Muscle layer of duodenum (tissue), 2 donors: ENCODE results near the gene E2F3.

Experiments used
- H3K27ac ChIP-seq: one replicate; pipeline ENCODE4 v1.7.0; 2013; ENCODE audit warnings: mild to moderate bottlenecking, low read length
- H3K27me3 ChIP-seq: one replicate; pipeline ENCODE4 v1.7.0; 2013; ENCODE audit warnings: low read depth, mild to moderate bottlenecking, control low read depth, low read length
- H3K36me3 ChIP-seq, 2 donors: one replicate each; pipeline ENCODE4 v1.7.0; 2013; ENCODE audit warnings: low read length in 2 of 2, control low read depth in 1 of 2, mild to moderate bottlenecking in 1 of 2; ENCODE audit not compliant: insufficient read depth in 2 of 2, control insufficient read depth in 1 of 2
- H3K4me1 ChIP-seq, 2 donors: one replicate each; pipeline ENCODE4 v1.7.0; 2013; ENCODE audit warnings: low read length in 2 of 2, mild to moderate bottlenecking in 2 of 2, control low read depth in 1 of 2, moderate library complexity in 1 of 2; ENCODE audit not compliant: insufficient read depth in 2 of 2, control insufficient read depth in 1 of 2
- H3K4me3 ChIP-seq, 2 donors: one replicate each; pipeline ENCODE4 v1.7.0; 2013; ENCODE audit warnings: low read length in 2 of 2, low read depth in 1 of 2, mild to moderate bottlenecking in 1 of 2
- H3K9me3 ChIP-seq, 2 donors: one replicate each; pipeline ENCODE4 v1.7.0; 2013; ENCODE audit warnings: low read length in 2 of 2, control low read depth in 1 of 2, mild to moderate bottlenecking in 1 of 2; ENCODE audit not compliant: control insufficient read depth in 1 of 2
- donor health status: healthy.

The E2F3 gene

DNA sequence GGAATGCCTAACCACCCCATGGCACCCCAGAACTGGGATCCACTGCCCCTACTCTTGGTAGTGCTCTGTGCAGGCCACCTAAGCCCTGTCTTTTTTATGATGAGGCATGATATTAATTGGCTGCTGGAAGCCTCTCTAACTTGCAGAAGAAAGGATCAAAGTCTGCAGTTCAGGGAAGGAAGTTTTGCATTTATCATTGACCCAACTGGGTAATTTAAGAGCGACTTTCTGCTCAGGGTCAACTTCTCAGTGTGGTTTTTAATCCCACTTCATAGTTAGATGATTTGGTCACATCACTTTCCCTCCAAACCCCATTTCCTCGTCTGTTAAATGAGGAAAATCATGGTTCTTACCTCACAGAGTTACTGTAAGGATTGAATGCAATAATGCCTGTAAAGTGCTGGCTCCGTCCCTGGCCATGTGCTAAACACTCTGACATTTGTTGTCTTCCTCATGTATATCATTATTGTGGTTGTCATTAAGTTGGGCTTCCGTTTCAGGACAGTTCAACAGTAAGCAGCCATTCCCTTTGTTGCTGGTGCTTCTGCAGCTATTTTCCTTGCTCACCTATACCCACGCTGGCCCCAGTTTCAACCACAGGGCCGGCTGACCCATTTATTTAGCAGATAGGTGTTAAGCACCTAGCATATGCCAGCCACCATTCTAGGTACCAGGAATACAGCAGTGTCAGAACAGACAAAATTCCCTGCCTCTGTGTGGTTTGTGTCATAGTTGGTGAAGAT, 14.2 kb downstream of the E2F3 start:
- Histone ChIP-seq H3K36me3 (no peaks in the 10 kb centered on the region), H3K27ac (no peak overlapping the region), H3K27me3 (no peaks in the 10 kb centered on the region), H3K4me1 (no peaks in the 10 kb centered on the region), H3K9me3 (no peaks in the 10 kb centered on the region), H3K4me3 (no peak overlapping the region)

DNA sequence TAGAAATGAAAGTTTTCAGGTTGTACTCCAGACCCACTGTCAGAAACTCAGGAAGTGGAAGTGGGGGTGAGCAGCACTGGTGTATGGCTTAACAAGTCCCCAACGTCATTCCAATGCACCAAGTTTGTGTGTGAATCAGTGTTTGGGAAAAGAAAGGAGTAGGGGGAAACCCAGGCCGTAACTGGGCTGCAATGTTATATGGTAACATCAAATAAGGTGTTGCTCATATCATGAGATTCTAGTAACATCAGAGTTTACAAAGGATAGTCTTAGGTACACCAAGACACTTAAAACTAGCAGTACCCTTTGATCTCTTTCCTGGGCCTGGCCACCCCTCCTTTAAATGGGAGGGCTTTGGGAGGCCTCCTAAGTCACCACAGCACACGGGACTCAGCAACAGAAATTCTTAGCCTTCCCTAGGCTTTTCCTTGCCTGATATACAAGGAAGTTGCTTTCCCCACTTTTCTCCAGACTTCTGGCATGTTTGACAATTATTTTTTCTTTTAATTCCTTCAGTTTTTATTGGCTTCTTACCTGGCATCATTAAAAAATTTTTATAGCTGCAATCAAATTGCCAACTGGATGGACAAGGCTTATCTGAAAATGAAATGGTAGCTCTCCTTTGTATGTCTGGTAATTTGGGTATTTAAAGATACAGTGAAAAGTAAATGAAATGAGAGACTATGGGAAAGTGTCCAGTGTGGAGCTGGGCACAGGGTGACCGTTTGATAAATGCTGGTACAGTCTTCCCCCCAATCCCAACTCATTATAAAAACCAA, 15.1 kb downstream of the E2F3 start:
- H3K27ac ChIP-seq, result no peak overlapping the region
- no peaks in the 10 kb centered on the region for H3K27me3 ChIP-seq
- H3K36me3 ChIP-seq, result peaks cover 0 to 3% of the 10 kb centered on the region in 2 donors
- no peaks in the 10 kb centered on the region for H3K4me1 ChIP-seq
- peaks cover 0 to 1% of the 10 kb centered on the region in 2 donors for H3K9me3 ChIP-seq
- no peak overlapping the region for H3K4me3 ChIP-seq

DNA sequence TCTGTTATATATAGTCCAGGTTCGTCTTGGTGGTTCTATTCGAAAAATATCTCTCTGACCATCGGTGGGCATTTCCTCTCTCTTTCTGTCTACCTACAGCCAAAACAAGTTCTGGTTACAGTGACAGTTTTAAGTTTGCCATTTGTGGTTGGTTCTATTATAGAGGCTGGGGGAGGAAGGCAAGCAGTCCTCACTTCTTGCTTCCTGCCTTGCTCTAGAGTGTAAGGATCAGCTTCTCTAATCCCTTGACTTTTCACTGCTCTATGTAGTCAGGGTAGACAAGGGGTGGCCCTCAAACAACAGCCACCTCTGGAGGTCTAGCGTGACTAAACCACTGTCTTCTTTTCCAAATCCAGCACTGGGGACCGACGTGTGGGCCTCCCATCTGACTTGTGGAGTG, 16.1 kb downstream of the E2F3 start:
- H3K9me3 ChIP-seq, result peaks cover 0 to 5% of the 10 kb centered on the region in 2 donors
- no peak overlapping the region for H3K27ac ChIP-seq
- no peak overlapping the region for H3K4me3 ChIP-seq
- H3K27me3 ChIP-seq, result no peaks in the 10 kb centered on the region
- H3K36me3 ChIP-seq, result peaks cover 0 to 5% of the 10 kb centered on the region in 2 donors
- no peaks in the 10 kb centered on the region for H3K4me1 ChIP-seq

DNA sequence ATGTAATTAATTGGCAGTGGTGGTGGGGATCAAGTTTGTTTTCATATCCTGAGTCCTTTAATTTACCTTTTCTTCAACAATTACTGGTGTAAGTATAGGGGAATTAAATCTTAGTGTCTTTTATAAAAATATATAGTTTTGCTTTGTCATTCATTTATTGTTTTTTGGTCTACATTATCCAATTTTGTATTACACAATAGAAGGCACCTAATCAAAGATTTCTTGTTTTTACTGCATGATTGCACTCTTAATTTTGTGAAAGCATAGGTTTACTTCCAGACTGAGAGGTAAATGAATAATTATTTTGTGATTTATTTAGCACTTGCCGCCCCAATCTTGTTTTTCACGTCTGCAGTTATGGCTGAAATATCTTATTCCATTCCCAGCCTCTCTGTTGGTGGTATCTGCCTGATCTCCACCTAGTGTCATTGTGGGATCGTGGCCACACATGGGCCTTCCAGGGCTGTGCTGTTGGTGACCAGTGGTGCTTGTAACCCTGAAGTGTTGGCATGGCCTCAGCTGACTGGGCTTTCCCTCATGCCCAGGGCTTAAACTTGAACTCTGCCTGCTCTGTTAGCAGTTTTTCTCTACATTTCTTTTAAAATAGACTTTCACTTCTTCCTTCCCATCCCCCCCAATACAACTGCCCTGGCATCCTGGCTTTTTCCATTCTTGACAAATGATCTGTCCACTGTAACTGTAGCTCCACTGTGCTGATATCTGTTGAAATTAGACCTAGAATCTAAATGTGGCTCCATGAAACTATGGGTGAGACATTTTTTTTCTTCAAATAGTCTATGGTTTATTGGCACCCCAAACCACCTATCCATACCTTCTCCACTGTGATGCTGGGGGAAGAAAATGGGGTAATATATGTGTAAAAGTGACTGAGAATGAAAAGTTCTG, 24.8 kb downstream of the E2F3 start:
- no peaks in the 10 kb centered on the region for H3K27me3 ChIP-seq
- H3K4me1 ChIP-seq, result peaks cover 0 to 4% of the 10 kb centered on the region in 2 donors
- no peak overlapping the region for H3K27ac ChIP-seq
- no peak overlapping the region for H3K4me3 ChIP-seq
- peaks cover 0 to 5% of the 10 kb centered on the region in 2 donors for H3K9me3 ChIP-seq
- H3K36me3 ChIP-seq, result peaks cover 0 to 5% of the 10 kb centered on the region in 2 donors

DNA sequence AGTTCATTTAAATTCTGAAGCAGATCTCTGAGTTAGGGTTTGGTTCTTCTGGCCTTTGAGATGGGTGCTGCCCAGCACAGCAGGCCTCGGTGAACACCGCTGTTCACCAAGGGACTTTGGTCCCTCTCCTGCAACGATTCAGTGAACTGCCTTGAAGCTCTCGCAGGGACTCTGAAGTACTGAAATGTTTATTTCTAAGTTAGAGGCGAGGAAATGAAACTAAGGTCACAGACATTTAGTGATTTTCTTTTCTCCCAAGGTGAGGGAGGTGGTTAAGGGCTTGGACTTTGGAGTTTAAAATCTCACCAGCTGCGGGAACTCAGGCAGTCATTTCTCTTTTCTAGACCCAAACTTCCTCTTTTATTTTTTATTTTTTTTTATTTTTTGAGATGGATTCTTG, 26.2 kb downstream of the E2F3 start:
- peaks cover 0 to 4% of the 10 kb centered on the region in 2 donors for H3K4me1 ChIP-seq
- H3K27ac ChIP-seq, result no peak overlapping the region
- no peak overlapping the region for H3K4me3 ChIP-seq

DNA sequence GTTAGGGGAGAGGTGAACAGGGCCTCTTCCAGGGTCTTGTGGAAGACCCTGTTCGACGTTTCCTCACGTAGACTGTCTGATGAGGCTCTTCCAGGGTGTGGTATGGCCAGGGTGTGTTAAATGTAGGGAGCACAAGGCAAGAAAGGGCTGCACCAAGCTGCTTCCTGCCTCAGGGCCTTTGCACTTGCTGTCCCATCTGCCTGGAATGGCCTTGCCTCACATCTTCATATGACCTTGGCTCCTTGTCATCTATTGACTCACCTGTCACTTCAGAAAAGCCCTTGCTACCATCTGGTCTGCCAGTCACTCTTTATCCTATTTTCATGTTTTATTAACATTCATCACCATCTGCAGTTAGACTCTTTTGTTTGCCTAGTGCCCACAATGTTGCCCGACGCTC, 31.0 kb downstream of the E2F3 start:
- no peaks in the 10 kb centered on the region for H3K36me3 ChIP-seq
- H3K27ac ChIP-seq, result no peak overlapping the region
- H3K4me3 ChIP-seq, result no peak overlapping the region
- H3K4me1 ChIP-seq, result no peaks in the 10 kb centered on the region
- no peaks in the 10 kb centered on the region for H3K27me3 ChIP-seq
- no peaks in the 10 kb centered on the region for H3K9me3 ChIP-seq

More for the DNA sequence above, 26.2 kb downstream of the E2F3 start:
- Histone ChIP-seq H3K36me3 (no peaks in the 10 kb centered on the region), H3K9me3 (no peaks in the 10 kb centered on the region), H3K27me3 (no peaks in the 10 kb centered on the region)

DNA sequence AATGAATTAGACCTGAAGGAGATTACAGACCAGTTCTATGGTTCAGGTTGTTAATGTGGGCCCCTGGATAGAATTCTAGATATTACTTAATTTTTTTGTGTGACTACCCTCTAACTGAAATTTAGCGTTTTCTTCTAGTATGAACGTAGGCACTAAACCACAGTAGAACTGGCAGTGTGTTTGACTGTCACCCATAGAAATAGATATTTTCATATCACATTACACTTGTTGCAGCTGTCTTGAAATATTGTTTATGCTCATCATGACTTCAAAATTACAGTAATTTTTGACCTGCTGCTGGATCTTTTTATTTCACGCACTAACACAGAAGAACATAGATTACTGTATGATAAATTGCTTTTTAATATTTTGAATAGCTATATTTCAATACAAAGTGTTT, 31.6 kb downstream of the E2F3 start:
- H3K9me3 ChIP-seq, result no peaks in the 10 kb centered on the region
- H3K4me1 ChIP-seq, result no peaks in the 10 kb centered on the region
- H3K36me3 ChIP-seq, result no peaks in the 10 kb centered on the region
- no peak overlapping the region for H3K27ac ChIP-seq
- H3K27me3 ChIP-seq, result no peaks in the 10 kb centered on the region
- H3K4me3 ChIP-seq, result no peak overlapping the region

DNA sequence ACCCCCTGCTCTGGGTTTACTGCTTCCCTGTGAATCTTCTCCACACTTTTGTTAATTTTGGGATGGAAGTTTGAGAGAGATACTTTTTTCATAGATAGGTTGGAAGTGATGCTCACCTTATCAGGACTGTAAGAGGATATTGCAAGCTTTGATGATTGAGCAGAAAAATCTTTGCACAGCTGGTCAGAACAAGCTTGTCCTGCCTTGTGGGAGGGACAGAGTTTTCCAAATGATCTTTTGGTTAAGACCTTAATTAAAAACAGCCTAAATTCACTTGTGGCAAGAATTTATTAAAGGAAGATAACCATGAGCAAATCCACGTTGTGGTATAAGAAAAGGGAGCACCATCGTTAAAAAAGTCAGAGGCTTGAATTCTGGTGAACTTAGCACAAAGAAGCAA, 32.2 kb downstream of the E2F3 start:
- H3K36me3 ChIP-seq, result no peaks in the 10 kb centered on the region
- no peak overlapping the region for H3K27ac ChIP-seq
- no peaks in the 10 kb centered on the region for H3K9me3 ChIP-seq
- no peaks in the 10 kb centered on the region for H3K4me1 ChIP-seq
- no peak overlapping the region for H3K4me3 ChIP-seq
- no peaks in the 10 kb centered on the region for H3K27me3 ChIP-seq

DNA sequence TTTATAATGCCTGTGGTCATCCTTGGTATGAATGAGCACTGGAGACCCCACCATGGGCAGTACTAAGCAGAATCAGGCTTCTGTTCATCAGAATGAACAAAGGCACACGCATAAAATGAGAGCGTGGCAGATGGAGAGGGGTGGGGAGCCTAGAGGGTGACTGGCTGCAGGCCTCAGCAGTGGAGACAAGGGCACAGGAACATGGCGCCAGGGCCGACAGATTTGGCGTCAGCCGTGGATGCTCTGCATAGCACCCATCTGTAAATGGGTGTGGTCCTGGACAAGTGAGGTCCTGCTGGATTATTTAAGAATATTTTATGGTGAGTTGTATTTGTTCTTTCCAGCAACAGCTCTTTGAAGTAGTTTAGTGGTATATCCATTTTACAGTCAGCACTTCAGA, 33.1 kb downstream of the E2F3 start:
- Histone ChIP-seq H3K4me1 (no peaks in the 10 kb centered on the region), H3K9me3 (no peaks in the 10 kb centered on the region), H3K27ac (no peak overlapping the region), H3K27me3 (no peaks in the 10 kb centered on the region), H3K36me3 (no peaks in the 10 kb centered on the region), H3K4me3 (no peak overlapping the region)

DNA sequence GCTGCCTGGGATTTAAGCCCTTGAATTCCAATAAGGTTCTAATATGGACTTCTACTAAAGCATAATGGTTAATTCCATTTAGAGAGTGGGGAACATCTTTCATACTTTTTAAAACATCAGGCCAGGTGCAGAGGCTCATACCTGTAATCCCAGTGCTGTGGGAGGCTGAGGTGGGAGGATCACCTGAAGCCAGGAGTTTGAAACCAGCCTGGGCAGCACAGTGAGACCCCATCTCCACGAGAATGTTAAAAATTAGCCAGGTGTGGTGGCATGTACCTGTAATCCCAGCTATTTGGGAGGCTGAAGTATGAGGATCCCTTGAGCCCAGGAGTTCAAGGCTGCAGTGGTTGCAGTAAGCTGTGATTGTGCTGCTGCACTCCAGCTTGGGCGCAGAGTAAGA, 35.0 kb downstream of the E2F3 start:
- no peak overlapping the region for H3K27ac ChIP-seq
- H3K27me3 ChIP-seq, result no peaks in the 10 kb centered on the region
- H3K9me3 ChIP-seq, result no peaks in the 10 kb centered on the region
- no peaks in the 10 kb centered on the region for H3K4me1 ChIP-seq
- H3K4me3 ChIP-seq, result no peak overlapping the region
- H3K36me3 ChIP-seq, result no peaks in the 10 kb centered on the region

DNA sequence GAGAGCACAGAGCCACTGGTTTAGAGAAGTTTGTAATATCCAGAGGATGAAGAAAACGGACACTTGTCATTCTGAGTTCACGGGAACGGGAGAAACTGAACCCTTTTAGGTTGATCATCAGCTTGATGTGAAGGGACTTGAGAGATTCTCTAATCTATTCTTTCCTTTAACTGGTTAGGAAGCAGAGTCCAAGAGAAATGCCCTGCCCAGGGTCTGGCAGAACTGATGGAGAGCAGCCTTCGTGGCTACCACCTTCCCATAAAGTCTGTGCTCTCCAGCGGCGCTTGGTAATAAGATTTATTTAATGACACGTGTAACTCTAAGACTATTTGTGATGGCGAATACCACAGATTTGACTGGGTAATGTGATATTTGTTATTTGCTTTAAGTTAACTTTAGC, 36.0 kb downstream of the E2F3 start:
- H3K4me3 ChIP-seq, result no peak overlapping the region
- no peaks in the 10 kb centered on the region for H3K36me3 ChIP-seq
- no peaks in the 10 kb centered on the region for H3K9me3 ChIP-seq
- no peaks in the 10 kb centered on the region for H3K27me3 ChIP-seq
- H3K4me1 ChIP-seq, result no peaks in the 10 kb centered on the region
- H3K27ac ChIP-seq, result no peak overlapping the region
